ENCODE measurements around the gene VSNL1.

Gene VSNL1

DNA sequence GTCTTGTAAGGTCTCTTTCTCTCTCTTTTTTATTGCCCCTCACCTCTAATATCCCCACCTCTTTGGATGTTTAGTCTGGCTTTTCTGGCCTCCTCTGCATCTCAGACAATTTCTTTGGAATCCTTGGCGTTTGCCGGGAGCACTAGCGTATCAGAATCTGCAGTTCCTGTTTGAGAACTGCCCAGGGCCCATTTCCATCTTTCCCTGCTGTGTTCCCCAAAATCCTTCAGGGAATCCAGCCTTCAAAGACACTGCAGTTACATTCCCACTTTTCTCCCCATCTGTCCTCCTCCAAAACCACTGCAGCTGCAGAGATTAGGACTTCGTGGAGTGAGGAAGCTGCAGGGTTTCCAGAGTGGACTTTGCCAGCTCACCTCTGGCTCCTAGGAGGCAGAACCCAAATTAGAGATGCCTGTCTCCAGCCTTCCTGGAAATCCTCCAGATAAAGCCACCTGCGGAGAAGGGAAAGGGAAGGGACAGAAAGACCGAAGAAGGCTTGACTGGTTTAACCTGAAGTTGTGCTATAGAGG, 2.7 kb downstream of the VSNL1 start:
- Histone ChIP-seq H3K4me3 (ENCODE audit: low read depth, low read length) (no peak overlapping the region), H3K36me3 (replicated peaks) (no peaks in the 10 kb centered on the region), H3K27me3 (replicated peaks) (no peaks in the 10 kb centered on the region), H3K27ac (no peak overlapping the region)
- TF ChIP-seq, protein P1, sequence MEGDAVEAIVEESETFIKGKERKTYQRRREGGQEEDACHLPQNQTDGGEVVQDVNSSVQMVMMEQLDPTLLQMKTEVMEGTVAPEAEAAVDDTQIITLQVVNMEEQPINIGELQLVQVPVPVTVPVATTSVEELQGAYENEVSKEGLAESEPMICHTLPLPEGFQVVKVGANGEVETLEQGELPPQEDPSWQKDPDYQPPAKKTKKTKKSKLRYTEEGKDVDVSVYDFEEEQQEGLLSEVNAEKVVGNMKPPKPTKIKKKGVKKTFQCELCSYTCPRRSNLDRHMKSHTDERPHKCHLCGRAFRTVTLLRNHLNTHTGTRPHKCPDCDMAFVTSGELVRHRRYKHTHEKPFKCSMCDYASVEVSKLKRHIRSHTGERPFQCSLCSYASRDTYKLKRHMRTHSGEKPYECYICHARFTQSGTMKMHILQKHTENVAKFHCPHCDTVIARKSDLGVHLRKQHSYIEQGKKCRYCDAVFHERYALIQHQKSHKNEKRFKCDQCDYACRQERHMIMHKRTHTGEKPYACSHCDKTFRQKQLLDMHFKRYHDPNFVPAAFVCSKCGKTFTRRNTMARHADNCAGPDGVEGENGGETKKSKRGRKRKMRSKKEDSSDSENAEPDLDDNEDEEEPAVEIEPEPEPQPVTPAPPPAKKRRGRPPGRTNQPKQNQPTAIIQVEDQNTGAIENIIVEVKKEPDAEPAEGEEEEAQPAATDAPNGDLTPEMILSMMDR (IDR thresholded peaks at IDR 0.05; ENCODE audit: low read depth, low read length, missing control alignments), result no peak
- in situ Hi-C loops (cut with HindIII; ENCODE audit: low pct_ligation_motif_present, low sequenced_read_pairs), result no loop called here
- no peak for DNase-seq

DNA sequence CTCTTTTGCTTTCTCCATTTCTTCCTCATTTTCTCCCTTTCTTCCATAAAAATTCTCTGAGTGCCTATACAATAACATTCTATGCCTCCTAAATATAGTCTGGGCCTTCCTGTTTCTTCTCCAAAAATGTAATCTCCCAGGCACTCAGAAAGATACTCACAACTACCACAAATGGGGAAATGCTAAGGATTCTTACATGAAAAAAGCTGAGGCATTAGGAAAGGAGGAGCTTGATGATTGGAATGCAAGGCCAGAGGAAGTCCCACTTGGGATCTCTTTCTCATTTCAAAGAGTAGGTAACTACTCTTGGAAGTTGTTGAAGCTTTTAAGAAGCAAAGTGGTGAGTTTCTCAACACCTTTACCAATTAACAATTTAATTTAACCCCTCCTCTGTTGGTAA, 3.4 kb downstream of the VSNL1 start:
- TF ChIP-seq, protein P1 (IDR thresholded peaks at IDR 0.05; ENCODE audit: low read depth, low read length, missing control alignments), result no peak
- in situ Hi-C loops (cut with HindIII; ENCODE audit: low pct_ligation_motif_present, low sequenced_read_pairs), result no loop called here
- no peak overlapping the region for H3K27ac ChIP-seq

DNA sequence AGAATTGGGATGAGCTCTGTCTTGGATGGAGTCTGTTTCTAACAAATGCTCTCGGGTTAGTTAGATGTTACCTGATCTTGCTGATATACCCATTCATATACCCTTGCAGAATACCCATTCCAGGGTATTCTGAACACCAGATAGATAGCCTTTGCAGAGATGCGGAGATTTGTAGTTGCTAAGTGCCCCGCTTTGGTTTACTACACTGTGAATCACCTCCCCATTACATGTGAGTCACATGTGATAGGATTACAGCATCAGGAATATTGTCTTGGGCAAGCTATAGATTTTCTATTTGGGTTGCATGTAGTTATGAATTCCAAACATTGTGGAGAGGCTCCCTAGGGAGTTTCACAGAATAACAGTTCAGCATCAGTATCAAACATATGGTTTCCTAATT, 3.8 kb downstream of the VSNL1 start:
- no peaks in the 10 kb centered on the region for H3K36me3 ChIP-seq (replicated peaks)
- no peak overlapping the region for H3K4me3 ChIP-seq (ENCODE audit: low read depth, low read length)
- in situ Hi-C loops (cut with HindIII; ENCODE audit: low pct_ligation_motif_present, low sequenced_read_pairs), result no loop called here
- DNase-seq, result peak; percentile 79
- H3K27me3 ChIP-seq (replicated peaks), result no peaks in the 10 kb centered on the region
- TF ChIP-seq, protein P1 (IDR thresholded peaks at IDR 0.05; ENCODE audit: low read depth, low read length, missing control alignments), result no peak
- no peak overlapping the region for H3K27ac ChIP-seq

More for the DNA sequence above, 3.4 kb downstream of the VSNL1 start:
- H3K27me3 ChIP-seq (replicated peaks), result no peaks in the 10 kb centered on the region
- no peaks in the 10 kb centered on the region for H3K36me3 ChIP-seq (replicated peaks)
- H3K4me3 ChIP-seq (ENCODE audit: low read depth, low read length), result no peak overlapping the region
- DNase-seq, result no peak

DNA sequence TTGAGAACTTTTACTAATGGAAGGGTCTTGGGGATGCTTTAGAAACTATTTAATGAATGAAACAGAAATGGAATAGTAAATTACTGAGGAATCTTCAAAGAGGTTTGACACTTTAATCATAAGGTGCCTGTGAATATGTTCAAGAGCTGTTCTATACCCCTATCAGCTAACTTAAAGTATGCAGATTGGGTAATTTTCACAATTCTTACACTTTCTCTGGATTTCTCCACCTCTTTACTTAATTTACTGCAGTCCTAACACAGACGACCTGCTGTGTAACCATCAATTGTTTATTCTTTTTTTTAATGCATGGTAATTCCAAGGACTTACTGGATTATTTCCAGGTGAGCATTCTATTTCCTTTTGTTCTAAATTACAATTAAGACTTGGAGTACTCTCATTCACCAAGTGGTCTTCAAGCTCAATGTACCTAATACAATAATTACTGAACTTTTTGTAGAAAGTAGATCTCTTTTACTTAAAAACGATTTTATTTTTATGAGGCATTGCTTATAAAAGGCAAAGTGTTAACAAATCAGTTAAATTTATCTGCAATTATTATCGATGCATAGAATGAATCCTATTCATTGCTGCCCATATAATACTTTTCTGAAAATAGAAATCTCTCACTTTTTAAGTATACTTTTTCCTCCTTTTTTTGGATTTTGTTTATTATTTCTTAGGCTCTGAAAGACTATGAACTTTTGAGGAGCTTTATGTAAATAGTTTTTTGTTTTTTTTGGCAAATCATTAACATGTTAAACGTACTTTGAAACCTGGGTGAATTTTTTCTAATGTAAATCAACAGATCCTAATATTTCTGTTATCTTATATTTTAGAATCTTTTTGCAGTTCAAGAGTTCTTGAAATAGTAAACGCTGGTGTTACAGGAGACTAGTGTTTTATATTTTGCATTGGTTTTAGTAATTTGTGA, 5.5 kb downstream of the VSNL1 start:
- Histone ChIP-seq H3K4me3 (ENCODE audit: low read depth, low read length) (no peak overlapping the region), H3K36me3 (replicated peaks) (no peaks in the 10 kb centered on the region), H3K27me3 (replicated peaks) (no peaks in the 10 kb centered on the region), H3K27ac (no peak overlapping the region)
- TF ChIP-seq, protein P1 (IDR thresholded peaks at IDR 0.05; ENCODE audit: low read depth, low read length, missing control alignments), result no peak
- DNase-seq, result no peak
- in situ Hi-C loops (cut with HindIII; ENCODE audit: low pct_ligation_motif_present, low sequenced_read_pairs), result no loop called here

DNA sequence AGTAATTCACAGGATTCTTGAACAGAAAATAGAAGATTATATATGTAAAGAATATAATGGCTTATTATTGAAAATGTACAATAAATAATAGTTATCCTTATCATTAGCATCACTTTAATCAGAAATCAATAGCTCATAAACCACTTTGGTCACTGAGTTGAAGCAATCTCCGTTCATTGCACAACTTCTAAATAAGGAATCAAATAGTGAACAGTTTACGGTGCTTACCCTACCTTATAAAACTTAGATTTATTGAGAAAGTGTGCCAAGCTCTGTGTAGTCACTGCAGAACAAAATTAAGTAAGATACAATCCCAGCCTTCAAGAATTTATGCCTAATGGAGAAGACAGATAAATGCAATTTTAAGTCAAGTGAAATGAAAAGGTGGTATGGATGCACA, 6.7 kb downstream of the VSNL1 start:
- TF ChIP-seq, protein P1 (IDR thresholded peaks at IDR 0.05; ENCODE audit: low read depth, low read length, missing control alignments), result no peak
- no peak for DNase-seq
- in situ Hi-C loops (cut with HindIII; ENCODE audit: low pct_ligation_motif_present, low sequenced_read_pairs), result no loop called here

More for the DNA sequence above, 6.7 kb downstream of the VSNL1 start:
- no peaks in the 10 kb centered on the region for H3K27me3 ChIP-seq (replicated peaks)
- H3K27ac ChIP-seq, result no peak overlapping the region
- no peak overlapping the region for H3K4me3 ChIP-seq (ENCODE audit: low read depth, low read length)
- no peaks in the 10 kb centered on the region for H3K36me3 ChIP-seq (replicated peaks)

Data from brain microvascular endothelial cell (primary cell).